ENCODE results near the gene FES. TPM values are rescaled to one million over a fixed set of nuclear protein-coding genes. Genes with fewer than 3 reads are reported as not detected.
A peak's percentile ranks its signal among the peaks of the same experiment; 100 is the strongest.

Gene FES
- polyA plus RNA-seq, 2 of the 4 experiments (the other 2 are of a cell fraction) = 0.39 to 0.50 TPM

DNA sequence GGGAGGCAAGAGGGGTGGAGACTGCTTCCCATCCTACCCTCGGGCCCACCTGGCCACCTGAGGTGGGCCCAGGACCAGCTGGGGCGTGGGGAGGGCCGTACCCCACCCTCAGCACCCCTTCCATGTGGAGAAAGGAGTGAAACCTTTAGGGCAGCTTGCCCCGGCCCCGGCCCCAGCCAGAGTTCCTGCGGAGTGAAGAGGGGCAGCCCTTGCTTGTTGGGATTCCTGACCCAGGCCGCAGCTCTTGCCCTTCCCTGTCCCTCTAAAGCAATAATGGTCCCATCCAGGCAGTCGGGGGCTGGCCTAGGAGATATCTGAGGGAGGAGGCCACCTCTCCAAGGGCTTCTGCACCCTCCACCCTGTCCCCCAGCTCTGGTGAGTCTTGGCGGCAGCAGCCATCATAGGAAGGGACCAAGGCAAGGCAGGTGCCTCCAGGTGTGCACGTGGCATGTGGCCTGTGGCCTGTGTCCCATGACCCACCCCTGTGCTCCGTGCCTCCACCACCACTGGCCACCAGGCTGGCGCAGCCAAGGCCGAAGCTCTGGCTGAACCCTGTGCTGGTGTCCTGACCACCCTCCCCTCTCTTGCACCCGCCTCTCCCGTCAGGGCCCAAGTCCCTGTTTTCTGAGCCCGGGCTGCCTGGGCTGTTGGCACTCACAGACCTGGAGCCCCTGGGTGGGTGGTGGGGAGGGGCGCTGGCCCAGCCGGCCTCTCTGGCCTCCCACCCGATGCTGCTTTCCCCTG, 2.2 kb upstream of the FES start:
- no peak for DNase-seq (ENCODE audit: low read depth in 1 of 2, low spot score in 1 of 2)
- ATAC-seq = no peak
- CTCF ChIA-PET = interaction anchor here (0.6 to 10.9 kb wide), 8 partner anchors 13 to 976 kb away, joined by 3 to 265 read pairs (median 4); no protein-coding TSS in a partner anchor
- no peaks in the 10 kb centered on the region for H3K4me1 ChIP-seq
- POLR2A ChIA-PET = no interaction called here
- WGBS (ENCODE audit: missing lambda C conversion rate) = 87% methylated on average over 19 of the region's 19 CpGs
- H3K9me3 ChIP-seq = no peaks in the 10 kb centered on the region
- H3K27ac ChIP-seq = no peak overlapping the region
- FAIRE-seq = no peak
- no peak overlapping the region for H3K4me2 ChIP-seq
- no peak overlapping the region for H3K4me3 ChIP-seq
- TF ChIP-seq MAX (IDR thresholded peaks at IDR 0.05) (no peak), NFE2L2 (conservative IDR thresholded peaks at IDR 0.05; ENCODE audit: low read length) (no peak), EP300 (IDR thresholded peaks at IDR 0.05) (no peak), ZC3H11A (IDR thresholded peaks at IDR 0.05) (no peak), PBX3 (IDR thresholded peaks at IDR 0.05) (no peak), RNF2 (IDR thresholded peaks at IDR 0.05; ENCODE audit: borderline replicate concordance, low read depth) (no peak), POLR2A (IDR thresholded peaks at IDR 0.05; ENCODE audit: low read length) (no peak), ESRRA (IDR thresholded peaks at IDR 0.05; ENCODE audit: borderline replicate concordance, low read length) (no peak), EHMT2 (IDR thresholded peaks at IDR 0.05; ENCODE audit: low read depth) (no peak), RARB (CRISPR knock-in tag; IDR thresholded peaks at IDR 0.05) (no peak), GATA3 (IDR thresholded peaks at IDR 0.05; ENCODE audit: borderline replicate concordance) (no peak), CEBPB (IDR thresholded peaks at IDR 0.05) (no peak), MYC (IDR thresholded peaks at IDR 0.05; ENCODE audit: borderline replicate concordance, low read length) (no peak), FOXS1 (CRISPR knock-in tag; IDR thresholded peaks at IDR 0.05) (no peak)
- TF ChIP-seq, protein P1, sequence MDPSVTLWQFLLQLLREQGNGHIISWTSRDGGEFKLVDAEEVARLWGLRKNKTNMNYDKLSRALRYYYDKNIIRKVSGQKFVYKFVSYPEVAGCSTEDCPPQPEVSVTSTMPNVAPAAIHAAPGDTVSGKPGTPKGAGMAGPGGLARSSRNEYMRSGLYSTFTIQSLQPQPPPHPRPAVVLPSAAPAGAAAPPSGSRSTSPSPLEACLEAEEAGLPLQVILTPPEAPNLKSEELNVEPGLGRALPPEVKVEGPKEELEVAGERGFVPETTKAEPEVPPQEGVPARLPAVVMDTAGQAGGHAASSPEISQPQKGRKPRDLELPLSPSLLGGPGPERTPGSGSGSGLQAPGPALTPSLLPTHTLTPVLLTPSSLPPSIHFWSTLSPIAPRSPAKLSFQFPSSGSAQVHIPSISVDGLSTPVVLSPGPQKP (IDR thresholded peaks at IDR 0.05; ENCODE audit: low read depth, low read length) = no peak
- TF ChIP-seq, protein P2, sequence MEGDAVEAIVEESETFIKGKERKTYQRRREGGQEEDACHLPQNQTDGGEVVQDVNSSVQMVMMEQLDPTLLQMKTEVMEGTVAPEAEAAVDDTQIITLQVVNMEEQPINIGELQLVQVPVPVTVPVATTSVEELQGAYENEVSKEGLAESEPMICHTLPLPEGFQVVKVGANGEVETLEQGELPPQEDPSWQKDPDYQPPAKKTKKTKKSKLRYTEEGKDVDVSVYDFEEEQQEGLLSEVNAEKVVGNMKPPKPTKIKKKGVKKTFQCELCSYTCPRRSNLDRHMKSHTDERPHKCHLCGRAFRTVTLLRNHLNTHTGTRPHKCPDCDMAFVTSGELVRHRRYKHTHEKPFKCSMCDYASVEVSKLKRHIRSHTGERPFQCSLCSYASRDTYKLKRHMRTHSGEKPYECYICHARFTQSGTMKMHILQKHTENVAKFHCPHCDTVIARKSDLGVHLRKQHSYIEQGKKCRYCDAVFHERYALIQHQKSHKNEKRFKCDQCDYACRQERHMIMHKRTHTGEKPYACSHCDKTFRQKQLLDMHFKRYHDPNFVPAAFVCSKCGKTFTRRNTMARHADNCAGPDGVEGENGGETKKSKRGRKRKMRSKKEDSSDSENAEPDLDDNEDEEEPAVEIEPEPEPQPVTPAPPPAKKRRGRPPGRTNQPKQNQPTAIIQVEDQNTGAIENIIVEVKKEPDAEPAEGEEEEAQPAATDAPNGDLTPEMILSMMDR (IDR thresholded peaks at IDR 0.05) = no peak

DNA sequence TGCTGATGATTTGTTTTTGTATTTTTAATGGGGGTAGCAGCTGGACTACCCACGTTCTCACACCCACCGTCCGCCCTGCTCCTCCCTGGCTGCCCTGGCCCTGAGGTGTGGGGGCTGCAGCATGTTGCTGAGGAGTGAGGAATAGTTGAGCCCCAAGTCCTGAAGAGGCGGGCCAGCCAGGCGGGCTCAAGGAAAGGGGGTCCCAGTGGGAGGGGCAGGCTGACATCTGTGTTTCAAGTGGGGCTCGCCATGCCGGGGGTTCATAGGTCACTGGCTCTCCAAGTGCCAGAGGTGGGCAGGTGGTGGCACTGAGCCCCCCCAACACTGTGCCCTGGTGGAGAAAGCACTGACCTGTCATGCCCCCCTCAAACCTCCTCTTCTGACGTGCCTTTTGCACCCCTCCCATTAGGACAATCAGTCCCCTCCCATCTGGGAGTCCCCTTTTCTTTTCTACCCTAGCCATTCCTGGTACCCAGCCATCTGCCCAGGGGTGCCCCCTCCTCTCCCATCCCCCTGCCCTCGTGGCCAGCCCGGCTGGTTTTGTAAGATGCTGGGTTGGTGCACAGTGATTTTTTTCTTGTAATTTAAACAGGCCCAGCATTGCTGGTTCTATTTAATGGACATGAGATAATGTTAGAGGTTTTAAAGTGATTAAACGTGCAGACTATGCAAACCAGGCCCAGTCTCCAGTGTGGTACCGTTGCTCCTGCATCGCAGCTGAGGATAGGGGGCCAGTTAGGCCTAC, 1.4 kb upstream of the FES start:
- Histone ChIP-seq H3K9me3 (no peaks in the 10 kb centered on the region), H3K27ac (0 out of 6 replicates have a peak overlapping the region, but pooled peaks of 1 of the 2 experiments have one; percentile 15), H3K4me3 (no peak overlapping the region), H3K4me2 (no peak overlapping the region), H3K4me1 (no peaks in the 10 kb centered on the region)
- ATAC-seq (no peak), DNase-seq (ENCODE audit: low read depth in 1 of 2, low spot score in 1 of 2) (no peak), FAIRE-seq (no peak)
- TF ChIP-seq, protein P3, sequence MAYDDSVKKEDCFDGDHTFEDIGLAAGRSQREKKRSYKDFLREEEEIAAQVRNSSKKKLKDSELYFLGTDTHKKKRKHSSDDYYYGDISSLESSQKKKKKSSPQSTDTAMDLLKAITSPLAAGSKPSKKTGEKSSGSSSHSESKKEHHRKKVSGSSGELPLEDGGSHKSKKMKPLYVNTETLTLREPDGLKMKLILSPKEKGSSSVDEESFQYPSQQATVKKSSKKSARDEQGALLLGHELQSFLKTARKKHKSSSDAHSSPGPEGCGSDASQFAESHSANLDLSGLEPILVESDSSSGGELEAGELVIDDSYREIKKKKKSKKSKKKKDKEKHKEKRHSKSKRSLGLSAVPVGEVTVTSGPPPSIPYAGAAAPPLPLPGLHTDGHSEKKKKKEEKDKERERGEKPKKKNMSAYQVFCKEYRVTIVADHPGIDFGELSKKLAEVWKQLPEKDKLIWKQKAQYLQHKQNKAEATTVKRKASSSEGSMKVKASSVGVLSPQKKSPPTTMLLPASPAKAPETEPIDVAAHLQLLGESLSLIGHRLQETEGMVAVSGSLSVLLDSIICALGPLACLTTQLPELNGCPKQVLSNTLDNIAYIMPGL (CRISPR knock-in tag; IDR thresholded peaks at IDR 0.05; ENCODE audit: borderline replicate concordance) = no peak
- ChIA-PET POLR2A (no interaction called here), CTCF (interaction anchor here (0.6 to 10.9 kb wide), 10 partner anchors 12 to 976 kb away, joined by 3 to 265 read pairs (median 17); partner anchors contain the start of genes HDDC3 and UNC45A)
- WGBS (ENCODE audit: missing lambda C conversion rate) = 88% methylated on average over 13 of the region's 13 CpGs
